Neural progenitor cell (in vitro differentiated cells): Measurements from ENCODE around the gene TGM3. TPM values are rescaled to one million over a fixed set of nuclear protein-coding genes. Genes with fewer than 3 reads are reported as not detected.

Experiments used
- DNase-seq: peaks from one replicate; pipeline ENCODE4 v3.0.0-alpha.2; 2016; ENCODE audit warnings: low spot score
- H2AFZ ChIP-seq: fragments of 200-600 bp; sonication (generic); replicated peaks from 2 replicates; pipeline ENCODE4 v1.6.1; 2016; ENCODE audit warnings: antibody characterized with exemption
- H3F3A ChIP-seq: fragments of 200-600 bp; sonication (generic); 2 replicates; pipeline ENCODE4 v1.6.1; 2016; ENCODE audit warnings: antibody characterized with exemption, low read depth
- H3K27ac ChIP-seq: fragments of 200-600 bp; sonication (generic); 2 replicates; pipeline ENCODE4 v1.5.1; 2016; ENCODE audit warnings: mild to moderate bottlenecking
- H3K27me3 ChIP-seq: fragments of 200-600 bp; sonication (generic); 2 replicates; pipeline ENCODE4 v1.6.1; 2016; ENCODE audit warnings: mild to moderate bottlenecking, moderate library complexity
- H3K36me3 ChIP-seq: fragments of 200-600 bp; sonication (generic); 2 replicates; pipeline ENCODE4 v1.5.1; 2016
- H3K4me1 ChIP-seq: fragments of 200-600 bp; sonication (generic); 2 replicates; pipeline ENCODE4 v1.6.1; 2016; ENCODE audit warnings: mixed run types
- H3K4me2 ChIP-seq: fragments of 200-600 bp; sonication (generic); 2 replicates; pipeline ENCODE4 v1.6.1; 2016
- H3K4me3 ChIP-seq: fragments of 200-600 bp; sonication (generic); 2 replicates; pipeline ENCODE4 v1.5.1; 2016
- H3K79me2 ChIP-seq: fragments of 200-600 bp; sonication (generic); 2 replicates; pipeline ENCODE4 v1.6.1; 2016; ENCODE audit warnings: low read depth
- H3K9ac ChIP-seq: fragments of 200-600 bp; sonication (generic); 2 replicates; pipeline ENCODE4 v1.6.1; 2016
- H3K9me3 ChIP-seq: fragments of 200-600 bp; sonication (generic); 2 replicates; pipeline ENCODE4 v1.5.1; 2016; ENCODE audit warnings: low read depth
- H4K20me1 ChIP-seq: fragments of 200-600 bp; sonication (generic); 2 replicates; pipeline ENCODE4 v1.6.1; 2016; ENCODE audit warnings: low read depth
- H3K27ac Mint-ChIP-seq: 3 replicates; pipeline ENCODE4 v1.8.0; 2021; ENCODE audit warnings: mixed read lengths
- H3K27me3 Mint-ChIP-seq: 2 replicates; pipeline ENCODE4 v1.8.0; 2022; ENCODE audit warnings: low read depth, mild to moderate bottlenecking, inconsistent platforms, moderate library complexity, mixed read lengths; ENCODE audit not compliant: insufficient read depth
- H3K36me3 Mint-ChIP-seq: 3 replicates; pipeline ENCODE4 v1.8.0; 2021; ENCODE audit warnings: mixed read lengths
- H3K4me1 Mint-ChIP-seq: 3 replicates; pipeline ENCODE4 v1.8.0; 2021; ENCODE audit warnings: mixed read lengths
- H3K4me3 Mint-ChIP-seq: 3 replicates; pipeline ENCODE4 v1.8.0; 2021; ENCODE audit warnings: mild to moderate bottlenecking, moderate library complexity, mixed read lengths
- H3K9me3 Mint-ChIP-seq: 3 replicates; pipeline ENCODE4 v1.8.0; 2020; ENCODE audit warnings: mixed read lengths
- CTCF ChIP-seq: fragments of 200-600 bp; sonication (generic); IDR thresholded peaks from 2 replicates; pipeline ENCODE4 v1.5.1; 2017; ENCODE audit warnings: antibody characterized with exemption, mild to moderate bottlenecking
- EZH2 ChIP-seq: fragments of 200-600 bp; sonication (generic); IDR thresholded peaks from 2 replicates; pipeline ENCODE4 v1.6.1; 2017; ENCODE audit warnings: antibody characterized with exemption, mild to moderate bottlenecking, moderate library complexity
- EZH2phosphoT487 ChIP-seq: fragments of 200-600 bp; sonication (generic); IDR thresholded peaks from 2 replicates; pipeline ENCODE4 v1.6.1; 2017; ENCODE audit warnings: antibody characterized with exemption
- total RNA-seq: library from RNA; depleted of rRNA; stranded (reverse); fragments of >200 nt; gene quantifications from 2 replicates; pipeline ENCODE4 v1.2.3, GENCODE V29; 2015; ENCODE audit warnings: low replicate concordance

The TGM3 gene
- total RNA-seq, 1 donor from 2014 or later, result not detected

DNA sequence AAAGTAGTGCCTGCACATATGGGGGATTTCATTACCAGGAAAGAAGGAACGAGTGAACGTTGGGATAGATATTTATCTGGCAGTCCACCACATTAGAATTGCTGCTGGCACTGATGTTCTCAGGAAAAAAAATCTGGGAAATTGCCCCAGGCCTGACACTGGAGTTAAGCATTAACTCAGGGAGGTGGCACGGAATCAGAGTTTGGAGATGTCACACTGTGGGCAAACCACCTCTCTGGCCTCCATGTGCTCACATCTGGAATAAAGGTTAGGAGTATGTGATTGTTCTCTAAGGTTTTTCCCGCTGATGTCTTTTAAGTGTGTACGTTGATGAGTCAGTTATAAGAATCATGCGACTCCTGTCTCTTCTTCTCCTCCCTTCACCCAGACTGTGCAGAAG is 7.9 kb downstream of the TGM3 start:
- TF ChIP-seq CTCF (no peak), EZH2phosphoT487 (no peak), EZH2 (no peak)
- no peak overlapping the region for H3K4me3 ChIP-seq
- no peaks in the 10 kb centered on the region for H4K20me1 ChIP-seq
- no peak overlapping the region for H2AFZ ChIP-seq
- H3K4me3 Mint-ChIP-seq, result no peak overlapping the region
- H3K27me3 ChIP-seq, result no peaks in the 10 kb centered on the region
- peaks cover 8% of the 10 kb centered on the region for H3K4me1 ChIP-seq
- no peak overlapping the region for H3K4me2 ChIP-seq
- H3K36me3 Mint-ChIP-seq, result no peaks in the 10 kb centered on the region
- H3K9me3 Mint-ChIP-seq, result no peaks in the 10 kb centered on the region
- DNase-seq, result no peak
- H3K4me1 Mint-ChIP-seq, result peaks cover 7% of the 10 kb centered on the region
- no peaks in the 10 kb centered on the region for H3K9me3 ChIP-seq
- H3K27ac Mint-ChIP-seq, result no peak overlapping the region
- H3K9ac ChIP-seq, result no peak overlapping the region
- no peak overlapping the region for H3K27ac ChIP-seq
- peaks cover 7% of the 10 kb centered on the region for H3K27me3 Mint-ChIP-seq
- H3K79me2 ChIP-seq, result no peaks in the 10 kb centered on the region
- H3F3A ChIP-seq, result peaks cover 3% of the 10 kb centered on the region
- H3K36me3 ChIP-seq, result no peaks in the 10 kb centered on the region

DNA sequence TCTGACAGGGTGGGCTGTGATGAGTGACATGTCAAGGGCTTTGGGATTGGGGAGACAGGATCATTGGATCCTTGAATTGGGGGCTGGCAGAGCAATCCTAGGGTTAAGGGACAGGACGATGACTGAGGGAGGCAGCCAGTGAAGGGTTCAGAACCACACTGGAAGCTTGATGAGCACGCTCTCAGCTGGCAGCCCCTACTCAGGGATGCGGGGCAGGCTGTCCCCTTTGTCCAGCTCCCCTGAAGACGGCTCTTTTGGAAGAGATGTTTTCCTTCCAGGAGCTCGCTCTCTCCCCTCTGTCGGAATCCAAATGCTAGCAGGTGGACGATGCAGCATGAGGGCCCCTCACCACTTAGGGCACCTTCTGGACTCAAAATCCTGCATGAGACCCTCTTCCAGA is 8.4 kb downstream of the TGM3 start:
- Mint-ChIP-seq H3K27me3 (peaks cover 6% of the 10 kb centered on the region), H3K9me3 (no peaks in the 10 kb centered on the region), H3K4me3 (no peak overlapping the region), H3K36me3 (no peaks in the 10 kb centered on the region), H3K4me1 (peaks cover 6% of the 10 kb centered on the region), H3K27ac (no peak overlapping the region)
- H3K4me2 ChIP-seq, result no peak overlapping the region
- H3K9ac ChIP-seq, result no peak overlapping the region
- H3K9me3 ChIP-seq, result no peaks in the 10 kb centered on the region
- H3K79me2 ChIP-seq, result no peaks in the 10 kb centered on the region
- DNase-seq, result no peak
- H3K27me3 ChIP-seq, result no peaks in the 10 kb centered on the region
- H3K36me3 ChIP-seq, result no peaks in the 10 kb centered on the region
- TF ChIP-seq EZH2phosphoT487, result no peak
- TF ChIP-seq CTCF, result no peak
- no peak for TF ChIP-seq EZH2
- H3K27ac ChIP-seq, result no peak overlapping the region
- H4K20me1 ChIP-seq, result no peaks in the 10 kb centered on the region
- peaks cover 3% of the 10 kb centered on the region for H3F3A ChIP-seq
- H3K4me3 ChIP-seq, result no peak overlapping the region
- H2AFZ ChIP-seq, result no peak overlapping the region
- peaks cover 8% of the 10 kb centered on the region for H3K4me1 ChIP-seq

DNA sequence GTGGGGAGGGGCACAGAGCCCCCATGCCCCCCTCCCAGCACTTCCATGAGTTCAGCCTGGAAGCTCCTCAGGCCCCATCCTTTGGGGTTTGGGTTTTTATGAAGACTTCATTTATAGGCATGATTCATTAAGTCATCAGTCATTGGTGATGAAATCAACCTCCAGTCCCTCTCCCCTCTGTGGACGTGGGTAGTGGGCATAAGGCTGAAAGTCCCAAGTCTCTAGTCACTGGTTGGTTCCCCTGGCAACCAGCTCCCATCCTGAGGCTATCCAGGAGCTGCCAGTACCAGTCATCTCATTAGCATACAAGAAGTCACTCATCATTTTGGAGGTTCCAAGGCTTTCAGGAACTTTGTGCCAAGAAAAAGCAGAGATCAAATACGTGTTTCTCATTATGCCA is 9.2 kb downstream of the TGM3 start:
- H4K20me1 ChIP-seq, result no peaks in the 10 kb centered on the region
- Mint-ChIP-seq H3K4me1 (peaks cover 6% of the 10 kb centered on the region), H3K27me3 (peaks cover 8% of the 10 kb centered on the region), H3K27ac (no peak overlapping the region), H3K36me3 (no peaks in the 10 kb centered on the region), H3K4me3 (no peak overlapping the region), H3K9me3 (no peaks in the 10 kb centered on the region)
- H2AFZ ChIP-seq, result no peak overlapping the region
- no peak overlapping the region for H3K27ac ChIP-seq
- no peak overlapping the region for H3K4me3 ChIP-seq
- peaks cover 3% of the 10 kb centered on the region for H3F3A ChIP-seq
- no peaks in the 10 kb centered on the region for H3K79me2 ChIP-seq
- no peaks in the 10 kb centered on the region for H3K9me3 ChIP-seq
- DNase-seq, result no peak
- no peak overlapping the region for H3K4me2 ChIP-seq
- peaks cover 8% of the 10 kb centered on the region for H3K4me1 ChIP-seq
- H3K9ac ChIP-seq, result no peak overlapping the region
- no peaks in the 10 kb centered on the region for H3K36me3 ChIP-seq
- no peak for TF ChIP-seq CTCF
- no peak for TF ChIP-seq EZH2
- TF ChIP-seq EZH2phosphoT487, result no peak
- no peaks in the 10 kb centered on the region for H3K27me3 ChIP-seq

DNA sequence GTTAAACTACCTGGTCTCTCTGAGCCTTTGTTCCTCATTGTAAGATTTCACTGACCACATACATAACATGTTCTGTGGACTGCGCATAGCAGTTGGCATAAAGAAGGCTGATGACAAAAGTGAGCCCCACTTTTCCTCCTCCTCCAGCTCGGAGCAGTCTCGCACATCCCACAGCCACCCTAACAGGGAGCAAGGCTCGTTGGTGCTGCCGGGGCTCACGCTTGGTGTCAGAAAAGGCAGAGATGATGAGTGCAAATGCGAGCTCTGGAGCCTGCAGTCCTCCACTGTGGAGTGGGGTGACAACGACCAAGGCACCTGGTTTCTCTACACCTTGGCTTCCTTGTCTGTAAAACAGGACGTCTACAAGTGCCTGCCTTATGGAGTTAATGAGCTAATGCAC is 9.7 kb downstream of the TGM3 start:
- no peak overlapping the region for H2AFZ ChIP-seq
- no peak for TF ChIP-seq EZH2phosphoT487
- no peak for TF ChIP-seq CTCF
- no peak for TF ChIP-seq EZH2
- peaks cover 7% of the 10 kb centered on the region for H3K4me1 Mint-ChIP-seq

More for the DNA sequence above, 9.7 kb downstream of the TGM3 start:
- Histone ChIP-seq H3K9me3 (no peaks in the 10 kb centered on the region), H3K4me1 (peaks cover 8% of the 10 kb centered on the region), H3K79me2 (no peaks in the 10 kb centered on the region), H3K4me3 (no peak overlapping the region), H3K36me3 (no peaks in the 10 kb centered on the region), H3F3A (peaks cover 3% of the 10 kb centered on the region), H3K4me2 (no peak overlapping the region), H3K27me3 (no peaks in the 10 kb centered on the region), H3K27ac (no peak overlapping the region), H3K9ac (no peak overlapping the region), H4K20me1 (no peaks in the 10 kb centered on the region)
- DNase-seq, result no peak
- Mint-ChIP-seq H3K27ac (no peak overlapping the region), H3K4me3 (no peak overlapping the region), H3K9me3 (no peaks in the 10 kb centered on the region), H3K36me3 (no peaks in the 10 kb centered on the region), H3K27me3 (peaks cover 8% of the 10 kb centered on the region)
